ENCODE results near the gene DNPEP. TPM values are rescaled to one million over a fixed set of nuclear protein-coding genes. Genes with fewer than 3 reads are reported as not detected.

DNPEP gene
- total RNA-seq, 4 donors from 2014 or later = 44.9 to 102 (median 61.6) TPM

DNA sequence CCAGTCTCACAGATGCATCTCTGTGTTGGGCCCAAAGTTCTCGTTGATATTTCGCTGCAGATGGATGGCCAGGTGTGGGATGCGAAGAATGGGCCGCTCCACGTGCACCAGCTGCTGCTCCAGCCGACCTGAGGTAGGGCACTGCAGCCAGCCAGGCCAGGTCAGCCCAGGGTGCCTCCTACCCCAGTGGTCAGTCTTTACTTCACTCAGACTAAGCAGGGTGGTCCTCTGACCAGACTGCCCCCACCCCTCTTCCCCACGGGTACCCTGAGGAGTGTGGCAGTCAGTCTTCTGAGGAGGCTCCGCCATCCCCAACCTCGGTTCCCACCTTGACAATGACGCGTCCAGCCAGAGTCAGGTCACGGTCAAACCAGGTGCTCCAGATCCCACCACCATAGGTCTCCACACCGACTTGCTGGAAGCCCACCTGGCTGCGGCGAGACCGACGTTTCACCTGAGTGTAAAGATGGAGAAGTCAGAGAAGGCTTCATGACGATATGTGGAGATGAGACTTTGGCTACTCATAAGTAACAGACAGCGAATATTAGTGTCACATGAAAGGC is 1.7 kb downstream of the DNPEP start:
- peak overlapping the region in 2 of 4 donors; percentile 31 to 93 for H3K27ac ChIP-seq (replicated peaks in 1 of 4)
- H3K4me1 ChIP-seq = peaks cover 26 to 38% (median 30%) of the 10 kb centered on the region in 4 donors
- H3K27me3 ChIP-seq = no peaks in the 10 kb centered on the region
- peaks cover 38 to 56% (median 53%) of the 10 kb centered on the region in 4 donors for H3K36me3 ChIP-seq
- peak overlapping the region in 2 of 4 donors; percentile 80 to 96 for H3K4me3 ChIP-seq
- no peak for TF ChIP-seq POLR2AphosphoS5 (IDR thresholded peaks at IDR 0.05)
- TF ChIP-seq EP300 (IDR thresholded peaks at IDR 0.05) = no peak
- no peak for TF ChIP-seq POLR2A (IDR thresholded peaks at IDR 0.05; ENCODE audit: low read depth)
- TF ChIP-seq CTCF (IDR thresholded peaks at IDR 0.05) = no peak
- no peaks in the 10 kb centered on the region for H3K9me3 ChIP-seq
- intact Hi-C loops (cut with DNase I) = loop anchor here (10.0 kb wide), 1 partner anchor 211 kb away; the partner anchor contains the start of genes CNPPD1, RETREG2 and SLC23A3
- 94% methylated on average over 19 of the region's 19 CpGs for WGBS
- DNase-seq (ENCODE audit: extremely low spot score) = no peak

GRCh38 chr2:219384859-219385258 is 2.9 kb downstream of the DNPEP start:
- H3K9me3 ChIP-seq = no peaks in the 10 kb centered on the region
- DNase-seq (ENCODE audit: extremely low spot score) = no peak
- no peak overlapping the region for H3K4me3 ChIP-seq
- H3K36me3 ChIP-seq = peaks cover 49 to 68% (median 62%) of the 10 kb centered on the region in 4 donors
- H3K4me1 ChIP-seq = peaks cover 26 to 38% (median 30%) of the 10 kb centered on the region in 4 donors
- no peaks in the 10 kb centered on the region for H3K27me3 ChIP-seq
- 33% methylated on average over 2 of the region's 2 CpGs for WGBS
- intact Hi-C loops (cut with DNase I) = loop anchor here (5.0 to 10.0 kb wide), 2 partner anchors 88 to 210 kb away; partner anchors contain the start of genes CNPPD1, RETREG2 and SLC23A3
- TF ChIP-seq EP300 (IDR thresholded peaks at IDR 0.05) (no peak), POLR2AphosphoS5 (IDR thresholded peaks at IDR 0.05) (peak in 1 of 2 donors; percentile 52)
- peak overlapping the region in 3 of 4 donors; percentile 19 to 60 (median 31) for H3K27ac ChIP-seq (replicated peaks in 1 of 4)

GRCh38 chr2:219384083-219384713 is 3.5 kb downstream of the DNPEP start:
- Histone ChIP-seq H3K36me3 (peaks cover 49 to 74% (median 62%) of the 10 kb centered on the region in 4 donors), H3K27ac (replicated peaks in 1 of 4) (no peak overlapping the region), H3K9me3 (no peaks in the 10 kb centered on the region), H3K4me3 (no peak overlapping the region), H3K4me1 (peaks cover 26 to 38% (median 29%) of the 10 kb centered on the region in 4 donors), H3K27me3 (no peaks in the 10 kb centered on the region)
- TF ChIP-seq POLR2AphosphoS5 (IDR thresholded peaks at IDR 0.05) (no peak), POLR2A (IDR thresholded peaks at IDR 0.05; ENCODE audit: low read depth) (no peak), CTCF (IDR thresholded peaks at IDR 0.05) (no peak), EP300 (IDR thresholded peaks at IDR 0.05) (no peak)
- 91% methylated on average over 14 of the region's 15 CpGs for WGBS
- DNase-seq (ENCODE audit: extremely low spot score) = no peak
- intact Hi-C loops (cut with DNase I) = loop anchor here (5.0 to 10.0 kb wide), 2 partner anchors 87 to 209 kb away; partner anchors contain the start of genes CNPPD1, RETREG2 and SLC23A3

- Histone ChIP-seq H3K9me3 (no peaks in the 10 kb centered on the region), H3K4me1 (peaks cover 16 to 25% (median 16%) of the 10 kb centered on the region in 4 donors), H3K27me3 (no peaks in the 10 kb centered on the region), H3K4me3 (no peak overlapping the region), H3K36me3 (peaks cover 53 to 100% (median 66%) of the 10 kb centered on the region in 4 donors), H3K27ac (replicated peaks in 1 of 4) (no peak overlapping the region)
- DNase-seq (ENCODE audit: extremely low spot score) = no peak
- WGBS = 92% methylated on average over 9 of the region's 9 CpGs
- TF ChIP-seq EP300 (IDR thresholded peaks at IDR 0.05) (no peak), POLR2AphosphoS5 (IDR thresholded peaks at IDR 0.05) (no peak), CTCF (IDR thresholded peaks at IDR 0.05) (no peak), POLR2A (IDR thresholded peaks at IDR 0.05; ENCODE audit: low read depth) (no peak)
- intact Hi-C loops (cut with DNase I) = loop anchor here (5.0 to 10.0 kb wide), 2 partner anchors 84 to 207 kb away; partner anchors contain the start of genes CNPPD1, RETREG2 and SLC23A3
Measured at GRCh38 chr2:219381448-219381847, 6.3 kb downstream of the DNPEP start.

- intact Hi-C loops (cut with DNase I) = loop anchor here (5.0 to 10.0 kb wide), 2 partner anchors 84 to 206 kb away; partner anchors contain the start of genes CNPPD1, RETREG2 and SLC23A3
- no peak overlapping the region for H3K4me3 ChIP-seq
- TF ChIP-seq CTCF (IDR thresholded peaks at IDR 0.05) (no peak), POLR2A (IDR thresholded peaks at IDR 0.05; ENCODE audit: low read depth) (no peak), EP300 (IDR thresholded peaks at IDR 0.05) (no peak), POLR2AphosphoS5 (IDR thresholded peaks at IDR 0.05) (no peak)
- H3K4me1 ChIP-seq = peaks cover 10 to 19% (median 11%) of the 10 kb centered on the region in 4 donors
- no peaks in the 10 kb centered on the region for H3K27me3 ChIP-seq
- H3K27ac ChIP-seq (replicated peaks in 1 of 4) = no peak overlapping the region
- no peak for DNase-seq (ENCODE audit: extremely low spot score)
- H3K9me3 ChIP-seq = no peaks in the 10 kb centered on the region
- peaks cover 50 to 100% (median 63%) of the 10 kb centered on the region in 4 donors for H3K36me3 ChIP-seq
Measured at GRCh38 chr2:219380926-219381325, 6.8 kb downstream of the DNPEP start.

Measured in esophagus muscularis mucosa (tissue), 4 donors.